ENCODE data around the gene SPINK8. TPM values are rescaled to one million over a fixed set of nuclear protein-coding genes. Genes with fewer than 3 reads are reported as not detected.

The SPINK8 gene
- total RNA-seq, 1 experiment from 2014 or later: not detected

DNA sequence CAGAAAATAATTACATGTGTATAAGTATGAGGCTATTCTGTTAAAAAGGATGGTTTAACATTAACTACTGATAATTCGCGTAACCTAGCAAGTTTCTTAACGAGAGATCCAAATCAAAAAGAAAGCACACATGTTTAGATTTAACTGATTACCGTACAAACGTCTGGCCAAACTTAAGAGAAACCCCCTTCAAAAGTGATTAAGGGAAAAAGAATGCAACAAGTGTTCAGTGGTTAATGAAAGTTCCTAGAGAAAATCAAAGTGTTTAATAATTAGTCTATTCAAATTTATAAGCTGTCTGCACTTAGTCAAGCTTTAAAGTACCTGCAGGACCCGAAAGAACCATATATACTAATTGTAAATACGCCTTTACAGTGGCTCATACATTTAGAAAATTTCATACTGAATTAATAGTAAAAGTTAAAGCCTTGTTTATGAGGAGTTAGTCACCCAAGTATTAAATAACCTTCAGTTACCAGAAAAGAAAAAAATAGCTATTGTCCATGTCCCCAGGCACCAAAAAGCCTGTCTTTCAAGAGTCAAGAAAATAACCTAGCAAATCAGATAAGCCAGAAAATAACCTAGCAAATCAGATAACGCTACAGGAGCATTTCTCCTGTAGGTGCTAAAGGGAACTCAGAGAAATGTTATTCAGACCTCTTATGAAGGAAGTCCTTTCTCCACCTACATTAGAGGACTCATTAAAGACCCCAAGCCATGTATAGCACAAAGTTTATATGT, 58.0 kb downstream of the SPINK8 start:
- H3K4me3 ChIP-seq (replicated peaks in 1 of 2; ENCODE audit: low read depth in 1 of 2, low read length in 2 of 2): no peak overlapping the region
- intact Hi-C loops (cut with micrococcal nuclease): no loop called here
- no peak for DNase-seq (ENCODE audit: low read depth, low spot score)

DNA sequence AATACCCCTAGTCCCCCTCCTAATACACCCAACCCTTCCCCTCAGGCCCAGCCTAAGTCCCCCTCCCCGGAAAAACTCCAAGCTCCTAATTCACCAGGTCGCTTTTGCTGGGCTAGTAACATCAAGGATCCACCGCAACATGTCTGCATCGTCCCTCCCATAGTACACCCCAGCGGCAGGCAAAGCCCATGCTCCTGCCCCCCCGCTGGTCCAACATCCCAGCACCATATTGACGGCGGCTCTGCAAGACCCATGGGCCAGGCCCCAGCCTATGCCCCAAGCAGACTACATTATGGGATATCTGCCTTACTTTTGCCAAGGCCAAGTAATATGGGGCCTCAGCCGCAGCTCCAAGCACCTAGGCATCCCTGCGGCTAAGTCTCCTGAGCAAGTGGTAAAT, 59.0 kb downstream of the SPINK8 start:
- no peaks in the 10 kb centered on the region for H3K4me1 ChIP-seq (ENCODE audit: control insufficient read depth in 1 of 2, insufficient read depth in 2 of 2, low read length in 2 of 2)
- no peak overlapping the region for H2AFZ ChIP-seq (ENCODE audit: low read depth, low read length, poor library complexity, severe bottlenecking)
- intact Hi-C loops (cut with micrococcal nuclease): no loop called here
- H3K4me2 ChIP-seq (ENCODE audit: low read length): no peak overlapping the region
- H4K20me1 ChIP-seq (ENCODE audit: insufficient read depth): no peaks in the 10 kb centered on the region
- H3K9me3 ChIP-seq (ENCODE audit: control insufficient read depth in 1 of 2, insufficient read depth in 1 of 2, low read depth in 1 of 2, low read length in 2 of 2): no peaks in the 10 kb centered on the region
- BruUV-seq (replicated peaks): no TSS peak
- no peak overlapping the region for H3K9ac ChIP-seq (ENCODE audit: low read length)
- TF ChIP-seq YY1 (IDR thresholded peaks at IDR 0.05; ENCODE audit: extremely low read depth, insufficient replicate concordance, low read depth, low read length) (no peak), ELF1 (IDR thresholded peaks at IDR 0.05; ENCODE audit: borderline replicate concordance, low read depth) (no peak), SIN3A (IDR thresholded peaks at IDR 0.05; ENCODE audit: low read depth) (no peak), CEBPB (IDR thresholded peaks at IDR 0.05; ENCODE audit: low read depth) (no peak), ZFX (IDR thresholded peaks at IDR 0.05) (no peak), JUND (IDR thresholded peaks at IDR 0.05) (no peak), TCF7L2 (IDR thresholded peaks at IDR 0.05; ENCODE audit: borderline replicate concordance, extremely low read depth, insufficient read depth, insufficient read length) (no peak), EGR1 (IDR thresholded peaks at IDR 0.05; ENCODE audit: low read depth) (no peak), POLR2AphosphoS5 (IDR thresholded peaks at IDR 0.05; ENCODE audit: low read depth, low read length) (no peak), SP1 (IDR thresholded peaks at IDR 0.05; ENCODE audit: low read depth) (no peak), RAD21 (IDR thresholded peaks at IDR 0.05; ENCODE audit: low read depth) (no peak), CBX3 (IDR thresholded peaks at IDR 0.05; ENCODE audit: low read depth) (no peak), EZH2 (IDR thresholded peaks at IDR 0.05) (no peak)
- TF ChIP-seq, protein P1, sequence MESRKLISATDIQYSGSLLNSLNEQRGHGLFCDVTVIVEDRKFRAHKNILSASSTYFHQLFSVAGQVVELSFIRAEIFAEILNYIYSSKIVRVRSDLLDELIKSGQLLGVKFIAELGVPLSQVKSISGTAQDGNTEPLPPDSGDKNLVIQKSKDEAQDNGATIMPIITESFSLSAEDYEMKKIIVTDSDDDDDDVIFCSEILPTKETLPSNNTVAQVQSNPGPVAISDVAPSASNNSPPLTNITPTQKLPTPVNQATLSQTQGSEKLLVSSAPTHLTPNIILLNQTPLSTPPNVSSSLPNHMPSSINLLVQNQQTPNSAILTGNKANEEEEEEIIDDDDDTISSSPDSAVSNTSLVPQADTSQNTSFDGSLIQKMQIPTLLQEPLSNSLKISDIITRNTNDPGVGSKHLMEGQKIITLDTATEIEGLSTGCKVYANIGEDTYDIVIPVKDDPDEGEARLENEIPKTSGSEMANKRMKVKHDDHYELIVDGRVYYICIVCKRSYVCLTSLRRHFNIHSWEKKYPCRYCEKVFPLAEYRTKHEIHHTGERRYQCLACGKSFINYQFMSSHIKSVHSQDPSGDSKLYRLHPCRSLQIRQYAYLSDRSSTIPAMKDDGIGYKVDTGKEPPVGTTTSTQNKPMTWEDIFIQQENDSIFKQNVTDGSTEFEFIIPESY (IDR thresholded peaks at IDR 0.05; ENCODE audit: extremely low read depth, insufficient replicate concordance, low read length): no peak
- DNase-seq (ENCODE audit: low read depth, low spot score): no peak
- no peak overlapping the region for H3K4me3 ChIP-seq (replicated peaks in 1 of 2; ENCODE audit: low read depth in 1 of 2, low read length in 2 of 2)
- H3K27me3 ChIP-seq (ENCODE audit: insufficient read depth, low read length): no peaks in the 10 kb centered on the region
- POLR2A ChIA-PET: no interaction called here
- ATAC-seq: no peak
- H3K9me2 ChIP-seq (ENCODE audit: insufficient read depth): no peaks in the 10 kb centered on the region
- no peak overlapping the region for H3K27ac ChIP-seq (ENCODE audit: low read depth, low read length)
- RAD21 ChIA-PET (ENCODE audit: low non-redundant PET in 1 of 2, low total read pairs in 2 of 2, uncharacterized antibody in 2 of 2, unreplicated experiment in 2 of 2): no interaction called here
- no peaks in the 10 kb centered on the region for H3K79me2 ChIP-seq (ENCODE audit: insufficient read depth, low read length)
- H3K36me3 ChIP-seq (ENCODE audit: control insufficient read depth in 1 of 2, insufficient read depth in 2 of 2, low read length in 2 of 2): no peaks in the 10 kb centered on the region; a peak in 2 of 4 replicates
- CTCF ChIA-PET: interaction anchor here (1.2 to 3.0 kb wide), 5 partner anchors 80 to 275 kb away, joined by 3 to 91 read pairs (median 6); no protein-coding TSS in a partner anchor

More for the DNA sequence above, 58.0 kb downstream of the SPINK8 start:
- ChIA-PET CTCF (interaction anchor here (1.0 to 3.0 kb wide), 4 partner anchors 67 to 274 kb away, joined by 3 to 91 read pairs (median 10); no protein-coding TSS in a partner anchor), RAD21 (ENCODE audit: low non-redundant PET in 1 of 2, low total read pairs in 2 of 2, uncharacterized antibody in 2 of 2, unreplicated experiment in 2 of 2) (interaction anchor here in 1 of 2 experiments (0.7 kb wide), 1 partner anchor 161 kb away, joined by 5 read pairs; no protein-coding TSS in a partner anchor), POLR2A (no interaction called here)
- Histone ChIP-seq H3K36me3 (ENCODE audit: control insufficient read depth in 1 of 2, insufficient read depth in 2 of 2, low read length in 2 of 2) (no peaks in the 10 kb centered on the region; a peak in 2 of 4 replicates), H3K9me3 (ENCODE audit: control insufficient read depth in 1 of 2, insufficient read depth in 1 of 2, low read depth in 1 of 2, low read length in 2 of 2) (no peaks in the 10 kb centered on the region), H4K20me1 (ENCODE audit: insufficient read depth) (no peaks in the 10 kb centered on the region), H3K79me2 (ENCODE audit: insufficient read depth, low read length) (no peaks in the 10 kb centered on the region), H2AFZ (ENCODE audit: low read depth, low read length, poor library complexity, severe bottlenecking) (no peak overlapping the region), H3K4me1 (ENCODE audit: control insufficient read depth in 1 of 2, insufficient read depth in 2 of 2, low read length in 2 of 2) (no peaks in the 10 kb centered on the region), H3K9ac (ENCODE audit: low read length) (no peak overlapping the region), H3K27me3 (ENCODE audit: insufficient read depth, low read length) (no peaks in the 10 kb centered on the region), H3K9me2 (ENCODE audit: insufficient read depth) (no peaks in the 10 kb centered on the region), H3K27ac (ENCODE audit: low read depth, low read length) (no peak overlapping the region), H3K4me2 (ENCODE audit: low read length) (no peak overlapping the region)
- no peak for ATAC-seq
- TF ChIP-seq FOSL1 (IDR thresholded peaks at IDR 0.05; ENCODE audit: low read depth): no peak
- BruUV-seq (replicated peaks): no TSS peak
